ENCODE measurements around the gene TMPRSS5. TPM values are rescaled to one million over a fixed set of nuclear protein-coding genes. Genes with fewer than 3 reads are reported as not detected.
A peak's percentile ranks its signal among the peaks of the same experiment; 100 is the strongest.
"Not testable (repeated sequence)": the region's sequence is repeated elsewhere in the genome, so short reads cannot be mapped to it uniquely, and the experiment has no call there.

The TMPRSS5 gene
- total RNA-seq, 1 experiment from 2014 or later: 0.49 TPM

DNA sequence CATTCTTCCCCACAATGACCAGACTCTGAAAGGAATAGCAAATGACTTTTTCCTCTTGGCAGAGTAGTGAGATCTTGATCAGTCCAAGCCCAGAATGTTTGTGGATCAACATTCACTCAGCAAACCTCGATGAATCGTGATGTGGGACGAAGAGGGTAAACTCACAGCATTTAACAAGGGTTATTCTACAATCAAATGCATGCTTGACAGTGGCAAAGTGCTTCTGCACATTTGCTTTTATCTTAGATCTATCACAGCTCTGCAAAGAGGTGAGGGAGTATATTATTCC is 31.8 kb downstream of the TMPRSS5 start:
- H3K4me3 Mint-ChIP-seq (ENCODE audit: unreplicated experiment): no peak overlapping the region
- no peaks in the 10 kb centered on the region for H3K27me3 Mint-ChIP-seq (ENCODE audit: insufficient read depth, unreplicated experiment)
- peaks cover 15% of the 10 kb centered on the region for H3K4me1 Mint-ChIP-seq (ENCODE audit: insufficient read depth, unreplicated experiment)
- H3K9me3 Mint-ChIP-seq (ENCODE audit: unreplicated experiment): no peaks in the 10 kb centered on the region
- BruUV-seq (replicated peaks): no TSS peak
- TF ChIP-seq, protein P1, sequence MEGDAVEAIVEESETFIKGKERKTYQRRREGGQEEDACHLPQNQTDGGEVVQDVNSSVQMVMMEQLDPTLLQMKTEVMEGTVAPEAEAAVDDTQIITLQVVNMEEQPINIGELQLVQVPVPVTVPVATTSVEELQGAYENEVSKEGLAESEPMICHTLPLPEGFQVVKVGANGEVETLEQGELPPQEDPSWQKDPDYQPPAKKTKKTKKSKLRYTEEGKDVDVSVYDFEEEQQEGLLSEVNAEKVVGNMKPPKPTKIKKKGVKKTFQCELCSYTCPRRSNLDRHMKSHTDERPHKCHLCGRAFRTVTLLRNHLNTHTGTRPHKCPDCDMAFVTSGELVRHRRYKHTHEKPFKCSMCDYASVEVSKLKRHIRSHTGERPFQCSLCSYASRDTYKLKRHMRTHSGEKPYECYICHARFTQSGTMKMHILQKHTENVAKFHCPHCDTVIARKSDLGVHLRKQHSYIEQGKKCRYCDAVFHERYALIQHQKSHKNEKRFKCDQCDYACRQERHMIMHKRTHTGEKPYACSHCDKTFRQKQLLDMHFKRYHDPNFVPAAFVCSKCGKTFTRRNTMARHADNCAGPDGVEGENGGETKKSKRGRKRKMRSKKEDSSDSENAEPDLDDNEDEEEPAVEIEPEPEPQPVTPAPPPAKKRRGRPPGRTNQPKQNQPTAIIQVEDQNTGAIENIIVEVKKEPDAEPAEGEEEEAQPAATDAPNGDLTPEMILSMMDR (IDR thresholded peaks at IDR 0.05; ENCODE audit: unreplicated experiment): no peak
- H3K27ac Mint-ChIP-seq (ENCODE audit: low read depth, unreplicated experiment): no peak overlapping the region
- ChIA-PET CTCF (interaction anchor here (0.6 kb wide), 2 partner anchors 98 to 142 kb away, joined by 3 to 5 read pairs; no protein-coding TSS in a partner anchor), POLR2A (interaction anchor here (0.7 to 1.1 kb wide), 2 partner anchors 19 to 1579 kb away, joined by 3 read pairs; no protein-coding TSS in a partner anchor)
- H3K36me3 Mint-ChIP-seq (ENCODE audit: insufficient read depth, unreplicated experiment): no peaks in the 10 kb centered on the region
- no peak for DNase-seq (ENCODE audit: unreplicated experiment)
- intact Hi-C loops (cut with micrococcal nuclease): no loop called here

DNA sequence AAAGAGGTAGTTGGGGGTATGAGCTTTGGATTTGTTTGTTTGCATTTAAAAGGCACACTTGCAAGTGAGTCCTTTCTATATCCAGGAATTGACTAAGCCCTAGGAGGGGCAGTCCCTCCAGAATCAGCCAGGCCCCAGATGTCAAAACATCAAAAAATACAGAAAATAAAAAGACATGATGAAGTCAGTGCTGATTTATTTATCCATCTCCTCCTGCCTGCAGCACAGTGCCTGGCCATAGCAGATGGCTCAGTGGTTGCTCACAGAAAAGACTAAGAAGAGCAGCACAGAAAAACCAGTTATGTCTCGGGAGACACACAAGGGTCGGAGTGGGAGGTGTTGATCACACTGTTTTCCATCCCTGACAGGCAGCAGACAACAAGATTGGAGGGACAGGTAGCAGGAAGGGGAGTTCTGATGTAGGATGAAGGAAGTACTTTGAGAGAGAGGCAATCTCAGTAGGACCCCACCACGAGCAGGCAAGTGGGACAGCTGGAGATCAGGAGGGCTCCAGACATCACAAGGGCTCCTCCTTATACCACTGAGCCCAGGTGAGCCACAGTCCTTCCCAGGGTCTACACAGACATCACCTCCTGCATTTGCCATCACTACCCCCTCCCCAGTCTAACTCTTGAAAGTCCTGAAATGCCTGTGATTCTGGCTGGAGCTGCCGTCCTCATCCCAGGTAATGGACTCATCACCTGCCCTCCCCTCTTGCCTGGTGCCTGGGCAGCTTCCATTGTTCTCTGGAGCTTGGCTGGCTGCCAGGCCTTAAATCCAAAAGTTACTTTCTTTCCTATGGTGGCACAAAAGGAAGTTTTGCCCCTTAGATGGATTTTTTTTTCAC is 32.3 kb downstream of the TMPRSS5 start:
- Mint-ChIP-seq H3K36me3 (ENCODE audit: insufficient read depth, unreplicated experiment) (no peaks in the 10 kb centered on the region), H3K27ac (ENCODE audit: low read depth, unreplicated experiment) (no peak overlapping the region), H3K4me1 (ENCODE audit: insufficient read depth, unreplicated experiment) (peaks cover 15% of the 10 kb centered on the region), H3K9me3 (ENCODE audit: unreplicated experiment) (no peaks in the 10 kb centered on the region), H3K4me3 (ENCODE audit: unreplicated experiment) (no peak overlapping the region), H3K27me3 (ENCODE audit: insufficient read depth, unreplicated experiment) (no peaks in the 10 kb centered on the region)
- ChIA-PET CTCF (interaction anchor here (0.6 kb wide), 1 partner anchor 141 kb away, joined by 3 read pairs; no protein-coding TSS in a partner anchor), POLR2A (interaction anchor here (1.1 kb wide), 1 partner anchor 19 kb away, joined by 3 read pairs; no protein-coding TSS in a partner anchor)
- TF ChIP-seq, protein P1 (IDR thresholded peaks at IDR 0.05; ENCODE audit: unreplicated experiment): no peak
- intact Hi-C loops (cut with micrococcal nuclease): no loop called here
- DNase-seq (ENCODE audit: unreplicated experiment): peak; percentile 57
- no TSS peak for BruUV-seq (replicated peaks)

DNA sequence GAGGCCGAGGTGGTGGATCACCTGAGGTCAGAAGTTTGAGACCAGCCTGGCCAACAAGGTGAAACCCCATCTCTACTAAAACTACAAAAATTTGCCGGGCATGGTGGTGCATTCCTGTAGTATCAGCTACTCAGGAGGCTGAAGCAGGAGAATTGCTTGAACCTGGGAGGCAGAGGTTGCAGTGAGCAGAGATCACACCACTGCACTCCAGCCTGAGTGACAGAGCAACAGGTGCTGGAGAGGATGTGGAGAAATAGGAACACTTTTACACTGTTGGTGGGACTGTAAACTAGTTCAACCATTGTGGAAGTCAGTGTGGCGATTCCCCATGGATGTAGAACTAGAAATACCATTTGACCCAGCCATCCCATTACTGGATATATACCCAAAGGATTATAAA is 34.2 kb downstream of the TMPRSS5 start:
- H3K4me1 Mint-ChIP-seq (ENCODE audit: insufficient read depth, unreplicated experiment): peaks cover 15% of the 10 kb centered on the region
- intact Hi-C loops (cut with micrococcal nuclease); H3K27ac Mint-ChIP-seq (ENCODE audit: low read depth, unreplicated experiment); POLR2A ChIA-PET; H3K27me3 Mint-ChIP-seq (ENCODE audit: insufficient read depth, unreplicated experiment); H3K36me3 Mint-ChIP-seq (ENCODE audit: insufficient read depth, unreplicated experiment); H3K4me3 Mint-ChIP-seq (ENCODE audit: unreplicated experiment); DNase-seq (ENCODE audit: unreplicated experiment); CTCF ChIA-PET; BruUV-seq (replicated peaks): not testable (repeated sequence)
- H3K9me3 Mint-ChIP-seq (ENCODE audit: unreplicated experiment): peaks cover 12% of the 10 kb centered on the region

DNA sequence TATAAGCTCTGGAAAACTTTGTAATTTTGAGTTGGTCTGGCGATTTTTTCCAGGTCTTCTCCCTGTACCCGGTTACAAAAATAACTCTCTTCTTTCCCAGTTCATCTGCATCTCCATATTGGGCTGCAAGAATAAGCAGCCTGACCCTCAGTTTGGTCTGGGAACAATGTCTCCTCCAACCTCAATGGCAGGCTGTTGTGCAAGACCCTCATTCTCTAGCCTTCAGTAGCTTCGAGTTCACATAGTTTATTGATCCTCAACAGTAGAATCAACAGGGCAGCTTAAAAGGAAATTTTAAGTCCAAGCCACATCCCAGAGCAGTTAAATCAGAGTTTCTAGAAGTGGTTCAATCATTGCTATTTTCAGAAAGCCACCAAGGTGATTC is 35.3 kb downstream of the TMPRSS5 start:
- POLR2A ChIA-PET: no interaction called here
- Mint-ChIP-seq H3K9me3 (ENCODE audit: unreplicated experiment) (peaks cover 19% of the 10 kb centered on the region), H3K27ac (ENCODE audit: low read depth, unreplicated experiment) (no peak overlapping the region), H3K27me3 (ENCODE audit: insufficient read depth, unreplicated experiment) (no peaks in the 10 kb centered on the region), H3K4me1 (ENCODE audit: insufficient read depth, unreplicated experiment) (peaks cover 15% of the 10 kb centered on the region), H3K4me3 (ENCODE audit: unreplicated experiment) (no peak overlapping the region), H3K36me3 (ENCODE audit: insufficient read depth, unreplicated experiment) (no peaks in the 10 kb centered on the region)
- DNase-seq (ENCODE audit: unreplicated experiment): no peak
- intact Hi-C loops (cut with micrococcal nuclease): no loop called here
- TF ChIP-seq, protein P1 (IDR thresholded peaks at IDR 0.05; ENCODE audit: unreplicated experiment): no peak
- no TSS peak for BruUV-seq (replicated peaks)
- CTCF ChIA-PET: no interaction called here

Measured in MCF 10A (cell line).